H1 (cell line): ENCODE data around the gene ACTL6A. TPM values are rescaled to one million over a fixed set of nuclear protein-coding genes. Genes with fewer than 3 reads are reported as not detected.

Experiments
- MAX ChIP-seq: IDR thresholded peaks from 2 replicates; pipeline ENCODE4 v1.6.1; 2012; ENCODE audit warnings: inconsistent platforms
- ZNF274 ChIP-seq: IDR thresholded peaks from 2 replicates; pipeline ENCODE4 v1.7.0; 2012; ENCODE audit warnings: low read length, borderline replicate concordance; ENCODE audit errors: extremely low read depth
- polyA plus RNA-seq, 7 experiments: library from polyadenylated mRNA; depleted of rRNA in 3 of 7; stranded (reverse) in 5 of 7; unstranded in 2 of 7; fragments of >200 nt in 5 of 7; fragments of 200-250 nt in 2 of 7; gene quantifications; 1 replicate in 5 of 7; 2 replicates in 1 of 7; 4 replicates in 1 of 7; pipeline versions ENCODE4 v1.2.1 to v1.2.3, GENCODE V29; 2011 to 2013; ENCODE audit warnings: missing spikeins in 2 of 7, mixed read lengths in 2 of 7
- small RNA-seq: library from polyadenylated mRNA; stranded (forward); fragments of <200 nt; extraction: miRNeasy Mini kit (QIAGEN cat#:217004); gene quantifications from one replicate; pipeline ENCODE3, GENCODE V24; 2013; ENCODE audit not compliant: insufficient read depth
- total RNA-seq: library from RNA; stranded (reverse); fragmentation: NEBNext Ultra II Directional; extraction: Animal tissue kit (Norgen Biotek cat#: 25700); gene quantifications from 2 replicates; pipeline ENCODE4 v1.2.1, GENCODE V29; 2021

The ACTL6A gene
- total and polyA plus RNA-seq, 2 of the 8 experiments (the other 6 are each of a cell fraction or from before 2014, with no cell fraction given): 76.9 to 99.5 TPM

GRCh38 chr3:179630753-179631451 is 68.2 kb downstream of the ACTL6A start (continued):
- no peak for TF ChIP-seq ZNF274
- no peak for TF ChIP-seq MAX

Small RNA genes within 50 kb of the gene (small RNA-seq; reads per million reads assigned to genes)
- not detected for gene AC090425.1
- gene RF01210: not detected

Other genes with a start within 250 kb of the ACTL6A start
- 41.4 and 43.0 TPM in 2 replicates for gene ZNF639, start 239.9 kb upstream of the ACTL6A start, total RNA-seq
- gene ZNF639, start 239.9 kb upstream of the ACTL6A start, polyA plus RNA-seq (2011; rRNA removed): 8.1 and 9.1 TPM in 2 replicates
- 34.7 and 35.6 TPM in 2 replicates for gene MFN1, start 215.2 kb upstream of the ACTL6A start, total RNA-seq
- gene MFN1, start 215.2 kb upstream of the ACTL6A start, polyA plus RNA-seq (2011; rRNA removed): 5.7 and 9.1 TPM in 2 replicates
- 26.1 and 29.2 TPM in 2 replicates for gene GNB4, start 111.5 kb upstream of the ACTL6A start, total RNA-seq
- 8.7 and 13.4 TPM in 2 replicates for gene GNB4, start 111.5 kb upstream of the ACTL6A start, polyA plus RNA-seq (2011; rRNA removed)
- 76.6 and 81.4 TPM in 2 replicates for gene MRPL47, start 41.7 kb downstream of the ACTL6A start, total RNA-seq
- gene MRPL47, start 41.7 kb downstream of the ACTL6A start, polyA plus RNA-seq (2011; rRNA removed): 12.2 and 26.1 TPM in 2 replicates
- 74.1 and 85.8 TPM in 2 replicates for gene NDUFB5, start 41.9 kb downstream of the ACTL6A start, total RNA-seq
- 16.4 and 46.1 TPM in 2 replicates for gene NDUFB5, start 41.9 kb downstream of the ACTL6A start, polyA plus RNA-seq (2011; rRNA removed)
- 25.9 and 28.0 TPM in 2 replicates for gene USP13, start 90.1 kb downstream of the ACTL6A start, total RNA-seq
- gene USP13, start 90.1 kb downstream of the ACTL6A start, polyA plus RNA-seq (2011; rRNA removed): 5.5 and 7.9 TPM in 2 replicates